ENCODE data around the gene SENP3. TPM values are rescaled to one million over a fixed set of nuclear protein-coding genes. Genes with fewer than 3 reads are reported as not detected.
A peak's percentile ranks its signal among the peaks of the same experiment; 100 is the strongest.

The SENP3 gene
- total RNA-seq, 1 donor from 2014 or later, result 87.9 TPM

DNA sequence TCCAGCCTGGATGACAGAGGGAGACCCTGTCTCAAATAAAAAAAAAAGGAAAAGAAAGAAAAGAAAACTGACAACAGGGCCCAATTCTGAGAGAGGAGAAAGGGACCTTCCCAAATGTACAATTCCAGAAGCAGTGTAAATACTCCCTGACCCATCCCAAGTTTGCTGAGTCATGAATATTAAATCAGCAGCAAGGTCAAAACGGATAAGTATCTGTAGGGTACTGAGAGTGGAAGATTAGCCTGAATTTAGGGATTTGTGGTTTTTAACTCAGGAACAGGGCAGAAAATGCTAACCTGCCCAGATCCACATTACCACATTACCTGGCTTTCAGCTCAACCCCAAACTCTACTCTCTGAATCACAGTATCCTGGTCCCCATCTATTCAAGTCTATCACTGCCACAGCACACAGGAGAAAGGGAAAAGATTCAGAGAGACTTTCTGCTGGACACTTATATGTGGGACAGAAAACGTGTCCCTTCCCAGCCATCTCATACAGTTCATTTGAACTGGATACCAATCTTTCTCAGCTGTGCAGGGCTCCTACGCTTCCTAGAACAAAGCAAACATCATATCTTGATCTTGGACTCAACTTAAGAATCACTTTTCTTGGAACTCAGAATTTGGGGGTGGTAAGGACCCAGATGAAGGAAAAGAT is 50.0 kb downstream of the SENP3 start:
- H3K4me3 Mint-ChIP-seq, result peak overlapping the region; percentile 34
- Histone ChIP-seq H3K4me1 (peaks cover 16% of the 10 kb centered on the region), H3K27ac (no peak overlapping the region), H3K79me2 (ENCODE audit: low read depth) (peaks cover 75% of the 10 kb centered on the region), H3K9ac (no peak overlapping the region), H4K20me1 (ENCODE audit: low read depth) (peaks cover 68% of the 10 kb centered on the region), H3K4me2 (peak overlapping the region; percentile 52), H3K9me3 (ENCODE audit: low read depth) (no peaks in the 10 kb centered on the region), H3K36me3 (no peaks in the 10 kb centered on the region), H2AFZ (replicated peaks) (no peak overlapping the region), H3F3A (ENCODE audit: low read depth) (peaks cover 17% of the 10 kb centered on the region), H3K4me3 (peak overlapping the region; percentile 71), H3K27me3 (no peaks in the 10 kb centered on the region)
- peaks cover 32% of the 10 kb centered on the region for H3K4me1 Mint-ChIP-seq
- peaks cover 21% of the 10 kb centered on the region for H3K36me3 Mint-ChIP-seq
- no peak overlapping the region for H3K27ac Mint-ChIP-seq
- no peak for DNase-seq (ENCODE audit: low spot score)
- TF ChIP-seq EZH2 (IDR thresholded peaks at IDR 0.05) (no peak), EZH2phosphoT487 (IDR thresholded peaks at IDR 0.05) (no peak)
- TF ChIP-seq, protein P1, sequence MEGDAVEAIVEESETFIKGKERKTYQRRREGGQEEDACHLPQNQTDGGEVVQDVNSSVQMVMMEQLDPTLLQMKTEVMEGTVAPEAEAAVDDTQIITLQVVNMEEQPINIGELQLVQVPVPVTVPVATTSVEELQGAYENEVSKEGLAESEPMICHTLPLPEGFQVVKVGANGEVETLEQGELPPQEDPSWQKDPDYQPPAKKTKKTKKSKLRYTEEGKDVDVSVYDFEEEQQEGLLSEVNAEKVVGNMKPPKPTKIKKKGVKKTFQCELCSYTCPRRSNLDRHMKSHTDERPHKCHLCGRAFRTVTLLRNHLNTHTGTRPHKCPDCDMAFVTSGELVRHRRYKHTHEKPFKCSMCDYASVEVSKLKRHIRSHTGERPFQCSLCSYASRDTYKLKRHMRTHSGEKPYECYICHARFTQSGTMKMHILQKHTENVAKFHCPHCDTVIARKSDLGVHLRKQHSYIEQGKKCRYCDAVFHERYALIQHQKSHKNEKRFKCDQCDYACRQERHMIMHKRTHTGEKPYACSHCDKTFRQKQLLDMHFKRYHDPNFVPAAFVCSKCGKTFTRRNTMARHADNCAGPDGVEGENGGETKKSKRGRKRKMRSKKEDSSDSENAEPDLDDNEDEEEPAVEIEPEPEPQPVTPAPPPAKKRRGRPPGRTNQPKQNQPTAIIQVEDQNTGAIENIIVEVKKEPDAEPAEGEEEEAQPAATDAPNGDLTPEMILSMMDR (IDR thresholded peaks at IDR 0.05), result no peak
- peaks cover 6% of the 10 kb centered on the region for H3K27me3 Mint-ChIP-seq (ENCODE audit: insufficient read depth, low read depth)
- no peaks in the 10 kb centered on the region for H3K9me3 Mint-ChIP-seq

GRCh38 chr17:7612294-7612640 is 50.5 kb downstream of the SENP3 start:
- Histone ChIP-seq H3K4me3 (peak overlapping the region; percentile 71), H3K9ac (no peak overlapping the region), H4K20me1 (ENCODE audit: low read depth) (peaks cover 63% of the 10 kb centered on the region), H3K4me2 (peak overlapping the region; percentile 52), H3K36me3 (no peaks in the 10 kb centered on the region), H3K27me3 (no peaks in the 10 kb centered on the region), H3K9me3 (ENCODE audit: low read depth) (no peaks in the 10 kb centered on the region), H3K4me1 (peaks cover 16% of the 10 kb centered on the region), H3K79me2 (ENCODE audit: low read depth) (peaks cover 70% of the 10 kb centered on the region), H2AFZ (replicated peaks) (no peak overlapping the region), H3F3A (ENCODE audit: low read depth) (peaks cover 17% of the 10 kb centered on the region), H3K27ac (no peak overlapping the region)
- peaks cover 6% of the 10 kb centered on the region for H3K27me3 Mint-ChIP-seq (ENCODE audit: insufficient read depth, low read depth)
- no peak for DNase-seq (ENCODE audit: low spot score)
- H3K4me3 Mint-ChIP-seq, result peak overlapping the region; percentile 34
- peaks cover 21% of the 10 kb centered on the region for H3K36me3 Mint-ChIP-seq
- no peak overlapping the region for H3K27ac Mint-ChIP-seq
- TF ChIP-seq, protein P1 (IDR thresholded peaks at IDR 0.05), result no peak
- TF ChIP-seq EZH2phosphoT487 (IDR thresholded peaks at IDR 0.05) (no peak), EZH2 (IDR thresholded peaks at IDR 0.05) (no peak)
- H3K4me1 Mint-ChIP-seq, result peaks cover 32% of the 10 kb centered on the region
- H3K9me3 Mint-ChIP-seq, result no peaks in the 10 kb centered on the region

DNA sequence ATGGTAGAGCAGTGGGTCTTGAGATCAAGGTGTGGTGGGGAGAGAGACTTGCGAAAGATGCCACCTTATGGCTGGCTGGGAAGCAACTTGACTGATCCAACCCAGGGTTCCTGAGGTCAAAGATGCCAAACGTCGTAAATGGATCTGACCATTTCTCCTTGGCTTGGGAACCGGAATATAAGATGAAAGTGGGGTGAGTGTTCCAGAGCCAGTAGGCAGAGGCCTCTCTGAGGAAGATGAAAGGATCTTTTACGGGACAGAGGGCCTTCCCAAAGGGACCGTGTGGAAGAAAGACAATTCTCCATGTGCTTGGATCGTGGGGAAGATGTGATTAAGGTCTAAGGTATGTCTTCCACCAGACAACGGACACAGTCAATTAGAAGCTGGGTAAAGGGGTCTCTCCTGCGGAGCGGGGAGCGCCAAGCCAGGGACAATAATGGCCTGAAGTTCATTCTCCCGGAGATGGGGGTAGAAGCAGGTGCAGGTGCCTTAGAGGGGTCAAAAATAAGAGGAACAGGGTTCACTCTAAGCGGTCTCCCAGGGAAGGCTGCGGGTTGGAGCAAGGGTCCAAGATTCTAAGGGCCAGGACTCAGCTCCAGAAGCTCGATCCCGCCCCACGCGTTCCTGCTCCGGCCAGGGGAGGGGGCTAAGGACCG is 52.2 kb downstream of the SENP3 start:
- Histone ChIP-seq H3K79me2 (ENCODE audit: low read depth) (peaks cover 54% of the 10 kb centered on the region), H3K4me1 (peaks cover 16% of the 10 kb centered on the region), H2AFZ (replicated peaks) (no peak overlapping the region), H3K9me3 (ENCODE audit: low read depth) (no peaks in the 10 kb centered on the region), H3K4me2 (peak overlapping the region; percentile 80), H3K4me3 (peak overlapping the region; percentile 71), H3F3A (ENCODE audit: low read depth) (peaks cover 17% of the 10 kb centered on the region), H3K27ac (no peak overlapping the region), H3K27me3 (no peaks in the 10 kb centered on the region), H4K20me1 (ENCODE audit: low read depth) (peaks cover 52% of the 10 kb centered on the region), H3K9ac (peak overlapping the region; percentile 70), H3K36me3 (no peaks in the 10 kb centered on the region)
- Mint-ChIP-seq H3K36me3 (peaks cover 19% of the 10 kb centered on the region), H3K4me3 (peak overlapping the region; percentile 95), H3K27ac (peak overlapping the region; percentile 53), H3K9me3 (no peaks in the 10 kb centered on the region), H3K4me1 (peaks cover 32% of the 10 kb centered on the region), H3K27me3 (ENCODE audit: insufficient read depth, low read depth) (peaks cover 6% of the 10 kb centered on the region)
- TF ChIP-seq EZH2phosphoT487 (IDR thresholded peaks at IDR 0.05), result no peak
- TF ChIP-seq, protein P1 (IDR thresholded peaks at IDR 0.05), result peak; percentile 12
- TF ChIP-seq EZH2 (IDR thresholded peaks at IDR 0.05), result no peak
- DNase-seq (ENCODE audit: low spot score), result no peak

Measured in neural progenitor cell (in vitro differentiated cells).